A673 (cell line): ENCODE data around the gene LRRC70. TPM values are rescaled to one million over a fixed set of nuclear protein-coding genes. Genes with fewer than 3 reads are reported as not detected.

Source experiments
- BruUV-seq: library from RNA; stranded (reverse); fragments of 400-500 nt; replicated peaks from 2 replicates; lab custom pipeline; 2021; lab: Mats Ljungman, UMichigan
- CTCF ChIA-PET: fragments of 300-600 bp; sonication (Branson Sonifier 250); formaldehyde crosslinking; loops from one replicate; lab custom pipeline; 2022; ENCODE audit warnings: antibody characterized with exemption; lab: Charles Lee
- POLR2A ChIA-PET: fragments of 300-600 bp; sonication (Branson Sonifier 250); formaldehyde crosslinking; loops from one replicate; lab custom pipeline; 2022; ENCODE audit warnings: antibody characterized with exemption; ENCODE audit not compliant: low non-redundant PET; lab: Charles Lee
- DNase-seq: peaks from one replicate; pipeline ENCODE4 v3.0.0-alpha.2; 2015; ENCODE audit warnings: low spot score
- H3K27ac ChIP-seq: fragments of 200-600 bp; sonication (generic); 2 replicates; pipeline ENCODE4 v1.5.1; 2016; ENCODE audit warnings: mixed run types, low read depth, mild to moderate bottlenecking, mixed read lengths, antibody characterized with exemption, low read length; ENCODE audit not compliant: poor library complexity, severe bottlenecking
- H3K27me3 ChIP-seq: fragments of 200-600 bp; sonication (generic); replicated peaks from 2 replicates; pipeline ENCODE4 v1.6.1; 2017; ENCODE audit warnings: mixed run types, low read depth, mild to moderate bottlenecking, mixed read lengths, antibody characterized with exemption, low read length; ENCODE audit not compliant: insufficient read depth, poor library complexity
- H3K36me3 ChIP-seq: fragments of 200-600 bp; sonication (generic); 2 replicates; pipeline ENCODE4 v1.6.1; 2016; ENCODE audit warnings: mixed run types, mild to moderate bottlenecking, mixed read lengths, antibody characterized with exemption, low read length; ENCODE audit not compliant: insufficient read depth, poor library complexity, severe bottlenecking
- H3K4me1 ChIP-seq: fragments of 200-600 bp; sonication (generic); 2 replicates; pipeline ENCODE4 v1.6.1; 2017; ENCODE audit warnings: mixed run types, mild to moderate bottlenecking, mixed read lengths, antibody characterized with exemption, low read length; ENCODE audit not compliant: insufficient read depth, poor library complexity, severe bottlenecking
- H3K4me3 ChIP-seq: fragments of 200-600 bp; sonication (generic); 2 replicates; pipeline ENCODE4 v1.5.1; 2016; ENCODE audit warnings: low read depth, mixed run types, mild to moderate bottlenecking, mixed read lengths, low read length; ENCODE audit not compliant: poor library complexity, severe bottlenecking
- H3K9me3 ChIP-seq: fragments of 200-600 bp; sonication (generic); 2 replicates; pipeline ENCODE4 v1.6.1; 2016; ENCODE audit warnings: mixed run types, low read depth, mild to moderate bottlenecking, mixed read lengths, antibody characterized with exemption, low read length; ENCODE audit not compliant: poor library complexity, severe bottlenecking
- EZH2 ChIP-seq: fragments of 200-600 bp; sonication (generic); IDR thresholded peaks from 2 replicates; pipeline ENCODE4 v1.6.1; 2017; ENCODE audit warnings: borderline replicate concordance, low read depth, mild to moderate bottlenecking, mixed read lengths, antibody characterized with exemption, low read length; ENCODE audit not compliant: poor library complexity, severe bottlenecking
- intact Hi-C: fragments of 100-400 bp; cut with micrococcal nuclease; formaldehyde crosslinking; loops from one replicate; pipeline ENCODE4 v1.10.0; 2022; ENCODE audit not compliant: unreplicated experiment
- total RNA-seq: library from RNA; stranded (reverse); gene quantifications from 2 replicates; pipeline ENCODE4 v1.2.3, GENCODE V29; 2021
- TF ChIP-seq, protein P1 (sequence below): fragments of 300-800, 200-600 bp; sonication (generic); conservative IDR thresholded peaks from 2 replicates; pipeline ENCODE4 v1.5.1; 2017; ENCODE audit warnings: low read depth, mild to moderate bottlenecking, antibody characterized with exemption, low read length, moderate library complexity, mixed read lengths

LRRC70 gene
- total RNA-seq, 1 experiment from 2014 or later = 2.0 TPM

DNA sequence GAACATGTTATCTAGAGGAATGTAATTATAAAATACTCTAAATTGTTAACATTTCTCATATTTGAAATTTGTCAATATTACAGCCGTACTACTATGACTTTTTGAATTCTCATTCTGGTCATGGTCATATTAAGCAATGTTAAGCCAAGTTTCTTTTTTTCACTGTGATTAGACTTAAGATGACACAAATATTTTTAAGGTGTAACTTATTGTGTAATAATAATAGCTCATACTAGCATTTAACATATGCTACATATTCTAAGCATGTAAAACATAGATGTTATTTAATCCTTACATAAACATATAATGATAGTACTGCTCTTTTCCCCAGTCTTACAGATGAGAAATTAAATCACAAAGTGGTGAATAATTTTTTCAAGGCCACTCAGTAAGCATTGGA is 35.9 kb upstream of the LRRC70 start:
- BruUV-seq = no TSS peak
- H3K4me3 ChIP-seq = no peak overlapping the region
- H3K36me3 ChIP-seq = no peaks in the 10 kb centered on the region
- H3K27ac ChIP-seq = no peak overlapping the region
- POLR2A ChIA-PET = no interaction called here
- H3K27me3 ChIP-seq = no peaks in the 10 kb centered on the region
- TF ChIP-seq EZH2 = no peak
- TF ChIP-seq, protein P1, sequence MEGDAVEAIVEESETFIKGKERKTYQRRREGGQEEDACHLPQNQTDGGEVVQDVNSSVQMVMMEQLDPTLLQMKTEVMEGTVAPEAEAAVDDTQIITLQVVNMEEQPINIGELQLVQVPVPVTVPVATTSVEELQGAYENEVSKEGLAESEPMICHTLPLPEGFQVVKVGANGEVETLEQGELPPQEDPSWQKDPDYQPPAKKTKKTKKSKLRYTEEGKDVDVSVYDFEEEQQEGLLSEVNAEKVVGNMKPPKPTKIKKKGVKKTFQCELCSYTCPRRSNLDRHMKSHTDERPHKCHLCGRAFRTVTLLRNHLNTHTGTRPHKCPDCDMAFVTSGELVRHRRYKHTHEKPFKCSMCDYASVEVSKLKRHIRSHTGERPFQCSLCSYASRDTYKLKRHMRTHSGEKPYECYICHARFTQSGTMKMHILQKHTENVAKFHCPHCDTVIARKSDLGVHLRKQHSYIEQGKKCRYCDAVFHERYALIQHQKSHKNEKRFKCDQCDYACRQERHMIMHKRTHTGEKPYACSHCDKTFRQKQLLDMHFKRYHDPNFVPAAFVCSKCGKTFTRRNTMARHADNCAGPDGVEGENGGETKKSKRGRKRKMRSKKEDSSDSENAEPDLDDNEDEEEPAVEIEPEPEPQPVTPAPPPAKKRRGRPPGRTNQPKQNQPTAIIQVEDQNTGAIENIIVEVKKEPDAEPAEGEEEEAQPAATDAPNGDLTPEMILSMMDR = no peak
- no peak for DNase-seq
- H3K9me3 ChIP-seq = no peaks in the 10 kb centered on the region
- intact Hi-C loops = no loop called here
- H3K4me1 ChIP-seq = no peaks in the 10 kb centered on the region
- CTCF ChIA-PET = no interaction called here

DNA sequence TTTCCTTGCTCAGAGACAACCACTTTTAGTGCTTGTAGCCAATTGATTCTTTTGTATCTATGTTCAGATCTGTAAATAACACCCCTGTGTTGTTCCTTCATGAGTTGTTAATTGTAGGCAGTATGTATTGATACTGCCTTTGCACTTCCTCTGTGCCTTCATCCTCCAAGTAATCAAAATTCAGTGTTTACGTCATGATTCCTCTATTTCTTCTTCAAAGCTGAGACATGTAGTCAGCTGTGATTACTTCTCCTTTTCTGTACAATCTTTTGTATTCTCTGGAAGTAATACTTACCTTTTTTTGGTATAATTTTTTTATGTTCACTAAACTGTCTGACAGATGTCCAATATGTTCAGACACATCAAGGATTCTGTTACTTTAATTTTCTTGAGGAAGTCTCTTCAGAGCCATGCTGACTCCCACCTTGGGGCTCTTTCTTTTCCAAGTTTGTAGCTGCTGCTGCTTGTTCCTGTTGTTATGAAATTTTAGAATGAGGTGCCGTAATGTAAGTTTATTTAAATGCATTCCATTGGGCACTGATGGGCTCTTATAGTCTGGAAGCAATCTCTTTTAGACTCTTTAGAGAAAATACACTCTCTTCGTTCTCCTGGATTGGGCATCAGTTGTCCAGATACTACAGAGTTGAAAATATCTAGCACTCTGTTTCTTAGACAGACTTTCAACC is 30.5 kb upstream of the LRRC70 start:
- Histone ChIP-seq H3K36me3 (no peaks in the 10 kb centered on the region), H3K4me3 (no peak overlapping the region), H3K9me3 (no peaks in the 10 kb centered on the region), H3K27me3 (no peaks in the 10 kb centered on the region), H3K27ac (no peak overlapping the region), H3K4me1 (no peaks in the 10 kb centered on the region)
- intact Hi-C loops = no loop called here
- ChIA-PET CTCF (no interaction called here), POLR2A (no interaction called here)
- no peak for DNase-seq
- no TSS peak for BruUV-seq
- TF ChIP-seq EZH2 = no peak
- TF ChIP-seq, protein P1 = no peak

DNA sequence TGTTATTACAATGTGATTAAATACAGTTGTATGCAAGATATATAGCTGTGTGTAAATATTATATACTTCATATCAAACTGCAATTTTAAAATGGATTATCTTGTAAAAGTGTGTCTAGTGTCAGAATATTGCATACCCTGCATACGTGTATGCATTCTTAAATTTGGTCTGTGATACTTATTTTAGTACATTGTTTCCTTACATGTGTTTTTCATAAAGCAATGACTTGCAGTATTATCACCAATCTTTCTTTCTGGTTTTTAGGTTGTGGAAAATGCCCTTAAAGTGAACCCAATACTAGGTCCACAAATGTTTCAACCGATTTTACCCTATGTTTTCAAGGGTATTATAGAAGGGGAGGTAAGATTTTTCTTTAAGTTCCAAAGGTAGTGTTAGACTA is 28.5 kb upstream of the LRRC70 start:
- BruUV-seq = no TSS peak
- Histone ChIP-seq H3K4me3 (no peak overlapping the region), H3K36me3 (no peaks in the 10 kb centered on the region), H3K27me3 (no peaks in the 10 kb centered on the region), H3K4me1 (no peaks in the 10 kb centered on the region), H3K9me3 (no peaks in the 10 kb centered on the region), H3K27ac (no peak overlapping the region)
- intact Hi-C loops = no loop called here
- no peak for TF ChIP-seq EZH2
- TF ChIP-seq, protein P1 = no peak
- POLR2A ChIA-PET = no interaction called here
- no peak for DNase-seq
- CTCF ChIA-PET = no interaction called here
